Neutrophil (primary cell): ENCODE data around the gene MEGF8.
"Not testable (repeated sequence)": the region's sequence is repeated elsewhere in the genome, so short reads cannot be mapped to it uniquely, and the experiment has no call there.

ENCODE experiments used
- H3K27ac ChIP-seq: fragments of 200-600 bp; sonication (generic); 2 replicates; pipeline ENCODE4 v1.5.1; 2016; ENCODE audit warnings: mild to moderate bottlenecking, moderate library complexity
- H3K27me3 ChIP-seq: fragments of 200-600 bp; sonication (generic); 2 replicates; pipeline ENCODE4 v1.6.0; 2016; ENCODE audit warnings: mild to moderate bottlenecking
- H3K36me3 ChIP-seq: fragments of 200-600 bp; sonication (generic); 2 replicates; pipeline ENCODE4 v1.5.1; 2017
- H3K4me1 ChIP-seq, 2 experiments: fragments of 200-600 bp in 1 of 2; sonication (generic) in 1 of 2; 1 replicate in 1 of 2; 2 replicates in 1 of 2; pipeline versions ENCODE4 v1.5.1 to v1.6.1; 2013 to 2016; ENCODE audit warnings: low read depth in 1 of 2, low read length in 1 of 2, mild to moderate bottlenecking in 1 of 2, moderate library complexity in 1 of 2; ENCODE audit not compliant: control insufficient read depth in 1 of 2, insufficient read depth in 1 of 2
- H3K4me3 ChIP-seq, 2 experiments: fragments of 200-600 bp in 1 of 2; sonication (generic) in 1 of 2; 1 replicate in 1 of 2; 2 replicates in 1 of 2; pipeline ENCODE4 v1.5.1; 2013 to 2016; ENCODE audit warnings: low read depth in 1 of 2, low read length in 1 of 2, mild to moderate bottlenecking in 1 of 2, moderate library complexity in 1 of 2
- H3K9me3 ChIP-seq: fragments of 200-600 bp; sonication (generic); 2 replicates; pipeline ENCODE4 v1.5.1; 2016
- CTCF ChIP-seq: fragments of 200-600 bp; sonication (generic); IDR thresholded peaks from 2 replicates; pipeline ENCODE4 v1.5.1; 2016; ENCODE audit warnings: antibody characterized with exemption

MEGF8 gene

GRCh38 chr19:42335971-42336370 is 10.5 kb downstream of the MEGF8 start:
- TF ChIP-seq CTCF = no peak
- no peaks in the 10 kb centered on the region for H3K27me3 ChIP-seq
- H3K36me3 ChIP-seq = peaks cover 7% of the 10 kb centered on the region
- H3K9me3 ChIP-seq = no peaks in the 10 kb centered on the region
- H3K27ac ChIP-seq = no peak overlapping the region
- no peak overlapping the region for H3K4me3 ChIP-seq
- no peaks in the 10 kb centered on the region for H3K4me1 ChIP-seq

DNA sequence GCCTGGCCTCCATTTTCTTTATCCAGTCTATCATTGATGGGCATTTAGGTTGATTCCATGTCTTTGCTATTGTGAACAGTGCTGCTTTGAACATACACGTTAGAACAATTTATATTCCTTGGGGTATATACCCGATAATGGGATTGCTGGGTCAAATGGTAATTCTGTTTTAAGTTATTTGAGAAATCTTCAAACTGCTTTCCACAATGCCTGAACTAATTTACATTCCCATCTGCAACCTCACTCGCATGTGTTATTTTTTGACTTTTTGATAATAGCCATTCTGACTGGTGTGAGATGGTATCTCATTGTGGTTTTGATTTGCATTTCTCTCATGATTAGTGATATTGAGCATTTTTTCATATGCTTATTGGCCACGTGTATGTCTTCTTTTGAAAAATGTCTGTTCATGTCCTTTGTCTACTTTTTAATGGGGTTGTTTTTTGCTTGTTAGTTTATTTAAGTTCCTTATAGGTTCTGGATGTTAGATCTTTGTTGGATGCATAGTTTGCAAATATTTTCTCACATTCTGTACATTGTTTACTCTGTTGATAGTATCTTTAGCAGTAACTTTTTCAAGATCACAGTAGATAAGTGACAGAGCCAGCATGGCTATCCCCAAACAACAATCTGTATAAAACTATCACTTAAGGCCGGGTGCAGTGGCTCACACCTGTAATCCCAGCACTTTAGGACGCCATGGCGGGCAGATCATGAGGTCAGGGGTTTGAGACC is 13.9 kb downstream of the MEGF8 start:
- H3K36me3 ChIP-seq, H3K9me3 ChIP-seq, H3K27ac ChIP-seq, H3K27me3 ChIP-seq, H3K4me3 ChIP-seq, H3K4me1 ChIP-seq: not testable (repeated sequence)

GRCh38 chr19:42339922-42340321 is 14.5 kb downstream of the MEGF8 start:
- not testable (repeated sequence) for H3K4me3 ChIP-seq, H3K9me3 ChIP-seq, H3K4me1 ChIP-seq, H3K27ac ChIP-seq, H3K27me3 ChIP-seq, H3K36me3 ChIP-seq

DNA sequence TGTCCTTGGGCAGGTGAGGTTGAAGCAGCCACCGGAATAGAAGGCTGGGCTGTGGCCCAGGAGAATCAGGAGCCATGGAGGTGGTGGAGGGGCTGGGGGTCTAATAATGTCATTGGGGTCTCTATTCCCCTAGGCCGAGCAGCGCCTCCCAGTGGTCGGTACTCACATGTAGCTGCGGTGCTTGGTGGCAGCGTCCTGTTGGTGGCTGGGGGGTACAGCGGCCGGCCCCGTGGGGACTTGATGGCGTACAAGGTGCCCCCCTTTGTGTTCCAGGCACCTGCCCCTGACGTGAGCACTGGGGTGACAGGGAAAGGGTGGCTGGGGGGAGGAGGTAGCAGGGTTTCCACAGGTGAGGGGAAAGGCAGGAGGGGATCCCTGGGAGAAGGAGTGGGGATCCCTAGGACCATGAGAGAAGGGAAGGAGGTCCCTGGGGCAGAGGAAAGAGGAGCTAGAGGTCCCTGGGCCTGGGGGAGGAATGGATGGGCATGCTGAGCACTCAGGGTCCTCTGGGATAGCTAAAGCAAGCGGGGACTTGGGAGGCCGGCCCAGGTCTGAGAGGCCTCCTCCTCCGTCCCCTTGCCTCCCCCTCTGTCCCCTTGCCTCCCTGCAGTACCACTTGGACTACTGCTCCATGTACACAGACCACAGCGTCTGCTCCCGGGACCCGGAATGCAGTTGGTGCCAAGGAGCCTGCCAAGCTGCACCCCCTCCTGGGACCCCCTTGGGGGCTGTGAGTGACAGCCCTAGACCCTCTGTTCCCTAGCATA is 18.1 kb downstream of the MEGF8 start:
- Histone ChIP-seq H3K4me3 (no peak overlapping the region), H3K9me3 (no peaks in the 10 kb centered on the region), H3K36me3 (no peaks in the 10 kb centered on the region), H3K27me3 (no peaks in the 10 kb centered on the region), H3K4me1 (peaks cover 9 to 10% of the 10 kb centered on the region in 2 experiments), H3K27ac (no peak overlapping the region)
- TF ChIP-seq CTCF = no peak

GRCh38 chr19:42344336-42344893 is 19.0 kb downstream of the MEGF8 start:
- H3K27me3 ChIP-seq = no peaks in the 10 kb centered on the region
- peaks cover 9 to 10% of the 10 kb centered on the region in 2 experiments for H3K4me1 ChIP-seq
- no peaks in the 10 kb centered on the region for H3K36me3 ChIP-seq
- TF ChIP-seq CTCF = no peak
- no peaks in the 10 kb centered on the region for H3K9me3 ChIP-seq
- H3K27ac ChIP-seq = no peak overlapping the region
- H3K4me3 ChIP-seq = no peak overlapping the region

GRCh38 chr19:42345191-42345812 is 19.9 kb downstream of the MEGF8 start:
- no peak overlapping the region for H3K4me3 ChIP-seq
- no peaks in the 10 kb centered on the region for H3K27me3 ChIP-seq
- no peaks in the 10 kb centered on the region for H3K9me3 ChIP-seq
- H3K36me3 ChIP-seq = no peaks in the 10 kb centered on the region
- no peak for TF ChIP-seq CTCF
- H3K4me1 ChIP-seq = peaks cover 9 to 10% of the 10 kb centered on the region in 2 experiments
- H3K27ac ChIP-seq = no peak overlapping the region
